GM18909 (cell line): ENCODE data around the gene COPS7A.

Experiments used
- ATAC-seq: cut with Tn5 transposase; IDR thresholded peaks from one replicate; pipeline ENCODE4 v1.9.1; 2021; ENCODE audit warnings: mild to moderate bottlenecking; ENCODE audit not compliant: unreplicated experiment, poor library complexity

Gene COPS7A, protein sequence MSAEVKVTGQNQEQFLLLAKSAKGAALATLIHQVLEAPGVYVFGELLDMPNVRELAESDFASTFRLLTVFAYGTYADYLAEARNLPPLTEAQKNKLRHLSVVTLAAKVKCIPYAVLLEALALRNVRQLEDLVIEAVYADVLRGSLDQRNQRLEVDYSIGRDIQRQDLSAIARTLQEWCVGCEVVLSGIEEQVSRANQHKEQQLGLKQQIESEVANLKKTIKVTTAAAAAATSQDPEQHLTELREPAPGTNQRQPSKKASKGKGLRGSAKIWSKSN

GRCh38 chr12:6723607-6724408 lies at the start of gene COPS7A:
TSS of gene COPS7A (plus strand) at chr12:6724046. CDS start at chr12:6724657, 611 bp downstream.
- peak; percentile 94 for ATAC-seq

DNA sequence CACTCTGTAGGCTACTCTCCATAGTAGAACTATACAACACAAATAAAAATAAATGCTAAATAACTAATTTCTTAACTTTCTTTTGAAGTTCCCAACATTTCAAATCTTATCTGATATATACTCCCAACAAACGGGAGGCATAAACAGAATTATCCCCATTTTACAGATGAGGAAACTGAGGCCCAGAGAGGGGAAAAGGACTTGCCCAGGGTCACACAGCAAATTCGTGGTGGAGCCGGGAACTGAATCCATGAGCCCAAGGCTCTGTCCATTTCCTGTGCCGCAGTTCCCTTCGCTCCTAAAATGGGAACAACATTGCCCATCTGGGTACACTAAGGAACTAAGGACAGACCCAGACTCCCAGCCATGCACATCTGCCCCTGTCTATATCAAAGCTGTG lies 46.9 kb upstream of the COPS7A start:
- no peak for ATAC-seq

DNA sequence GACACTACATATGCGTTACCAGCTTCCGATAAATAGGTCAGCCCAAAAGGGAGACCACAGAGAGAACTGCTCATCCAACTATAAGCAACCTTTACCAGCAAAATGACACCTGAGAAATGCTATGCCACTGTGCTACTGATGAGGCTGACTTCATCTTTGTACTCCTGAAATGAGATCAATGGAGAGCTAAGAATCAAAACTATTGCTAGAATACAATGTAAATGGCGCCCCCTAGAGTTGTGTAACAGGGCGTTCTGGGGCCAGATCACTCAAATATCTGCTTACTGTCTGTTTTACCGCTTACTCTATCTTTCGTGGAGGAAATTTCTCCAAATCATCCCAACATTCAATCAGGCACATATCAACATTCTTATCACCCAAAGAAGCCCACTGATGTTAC lies 39.2 kb upstream of the COPS7A start:
- ATAC-seq, result no peak

DNA sequence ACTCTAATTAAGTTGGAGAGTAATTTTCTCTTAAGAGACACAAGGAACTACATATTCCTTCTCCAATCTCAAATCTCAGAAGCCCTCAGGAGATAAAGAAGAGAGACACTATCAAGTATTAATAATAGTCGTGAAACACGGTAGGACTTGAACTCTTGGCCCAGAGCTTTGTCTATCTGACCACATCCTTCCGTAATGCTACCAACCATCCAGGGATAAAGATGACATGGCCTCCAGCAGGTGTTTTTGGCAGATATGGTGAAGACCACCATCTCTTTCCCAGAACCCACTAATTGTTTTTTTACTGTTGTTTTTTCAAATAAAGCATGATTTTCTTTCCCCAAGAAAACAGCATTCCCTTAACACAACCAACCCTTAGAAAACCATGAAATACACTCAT lies 38.0 kb upstream of the COPS7A start:
- ATAC-seq, result no peak

DNA sequence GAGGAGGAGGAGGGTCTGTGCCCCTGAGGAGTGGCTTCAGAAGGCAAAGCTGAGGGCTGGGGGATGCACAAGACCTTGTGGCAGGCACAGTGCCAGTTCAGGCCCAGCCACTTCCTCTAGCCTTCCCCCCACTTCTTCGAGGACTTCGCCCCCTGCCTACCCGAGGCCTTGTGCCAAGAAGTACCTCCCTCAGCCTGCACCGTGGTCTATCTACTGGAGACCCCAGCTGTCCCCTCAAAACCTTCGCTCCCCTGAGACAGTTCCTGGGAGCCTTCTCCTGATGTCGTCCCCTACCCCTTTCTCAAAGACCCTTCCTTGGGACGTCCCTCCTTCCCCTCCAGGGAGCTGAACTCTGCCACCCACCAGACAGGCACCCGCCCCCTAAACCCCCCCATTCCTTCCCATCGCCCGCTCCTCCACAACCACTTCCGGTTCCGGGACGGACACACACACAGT lies 35.3 kb upstream of the COPS7A start:
- peak; percentile 14 for ATAC-seq

- ATAC-seq, result peak; percentile 80
These were observed 34.6 kb upstream of the COPS7A start, which contains the start of gene ZNF384 for GRCh38 chr12:6688999-6689882. TSS of gene ZNF384 (minus strand) at chr12:6689375. CDS start at chr12:6679520, 9,855 bp downstream.

GRCh38 chr12:6691473-6691872 lies 32.4 kb upstream of the COPS7A start:
- no peak for ATAC-seq

GRCh38 chr12:6692888-6693287 lies 31.0 kb upstream of the COPS7A start:
- no peak for ATAC-seq

DNA sequence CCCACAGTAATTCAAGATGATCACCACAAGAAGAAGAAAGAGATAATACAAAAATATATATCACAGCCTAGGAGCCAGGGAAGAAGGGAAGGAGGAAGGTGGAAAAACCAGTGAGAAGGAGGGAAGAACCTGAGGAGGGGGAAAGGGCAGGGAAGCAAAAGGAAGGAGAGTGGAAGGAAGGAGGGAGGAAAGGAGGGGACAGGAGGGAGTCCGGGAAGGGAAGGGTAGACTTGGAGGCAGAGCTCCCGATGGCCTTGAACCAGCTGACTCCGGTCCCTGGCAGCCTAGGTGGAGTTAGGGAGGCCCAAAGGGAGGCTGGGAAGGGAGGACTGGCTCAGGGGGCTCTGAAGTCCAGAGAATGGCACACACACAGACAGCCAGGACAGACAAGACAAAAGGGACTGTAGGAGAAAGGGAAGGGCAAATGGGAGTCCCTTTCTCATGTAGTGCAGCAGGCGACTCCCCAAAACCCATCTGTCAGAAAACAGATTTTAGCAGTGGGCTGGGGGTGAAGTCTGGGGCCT lies 30.0 kb upstream of the COPS7A start:
- ATAC-seq, result no peak

DNA sequence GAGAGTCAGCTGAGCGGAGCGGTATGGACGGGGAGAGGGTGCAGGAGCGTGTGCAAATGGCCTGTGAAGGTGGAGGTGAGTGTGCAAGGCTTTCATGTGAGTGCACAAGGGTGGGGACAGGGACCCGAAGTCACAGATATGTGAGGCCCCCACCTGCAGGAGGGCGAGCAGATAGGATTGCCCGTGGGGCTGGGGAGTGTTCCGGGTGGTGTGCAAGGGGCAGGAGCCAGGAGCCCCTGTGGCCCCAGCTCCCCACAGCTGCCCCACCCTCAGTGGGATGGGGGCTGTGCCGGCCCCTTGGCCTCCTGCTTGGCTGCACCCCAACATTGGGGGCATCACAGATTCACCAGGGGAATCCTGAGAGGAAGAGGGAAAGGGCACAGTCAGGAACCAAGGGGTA lies 29.1 kb upstream of the COPS7A start:
- ATAC-seq, result no peak

- no peak for ATAC-seq
These were observed 28.4 kb upstream of the COPS7A start for GRCh38 chr12:6695313-6696045.

DNA sequence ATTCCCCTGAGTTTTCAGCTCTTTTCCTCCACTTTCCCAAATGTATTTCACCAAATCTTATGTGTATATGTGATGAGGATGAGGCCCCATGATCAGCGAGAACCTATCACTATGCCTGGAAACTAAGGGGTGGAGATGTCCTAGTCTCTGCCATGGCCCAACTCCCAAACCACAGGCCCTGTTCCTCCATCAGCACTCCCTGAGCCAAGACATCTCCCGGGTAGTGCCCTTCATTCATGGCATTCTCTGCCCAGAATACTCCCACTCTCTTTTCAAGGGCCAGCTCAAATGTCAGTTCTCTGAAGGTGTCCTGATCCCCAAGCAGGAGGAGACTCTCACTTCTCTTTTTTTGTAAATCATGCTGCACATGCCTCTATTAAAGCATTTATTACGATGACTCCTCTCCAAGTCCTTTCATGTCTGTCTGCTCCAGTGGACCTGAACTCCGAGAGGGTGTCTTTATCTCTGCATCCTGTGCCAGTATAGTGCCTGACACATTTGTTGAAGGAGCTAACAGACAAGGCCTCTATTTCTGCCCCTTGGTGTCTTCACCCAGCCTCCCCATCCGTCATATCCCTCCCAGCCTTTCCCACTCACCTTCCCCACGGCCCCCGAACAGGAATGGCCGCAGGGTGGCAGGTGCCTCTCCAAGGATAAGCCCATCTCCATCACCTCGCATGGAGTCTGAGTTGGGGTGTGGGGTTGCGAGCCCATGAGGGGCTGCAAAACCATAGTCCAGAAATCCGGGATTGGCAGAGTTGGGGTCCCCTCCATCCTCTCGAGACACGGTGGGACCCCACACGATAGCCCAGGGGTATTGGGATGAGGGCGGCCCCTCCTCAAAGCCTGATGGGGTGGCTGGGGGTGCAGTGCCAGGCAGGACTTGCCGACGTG lies 26.9 kb upstream of the COPS7A start:
- ATAC-seq, result no peak

DNA sequence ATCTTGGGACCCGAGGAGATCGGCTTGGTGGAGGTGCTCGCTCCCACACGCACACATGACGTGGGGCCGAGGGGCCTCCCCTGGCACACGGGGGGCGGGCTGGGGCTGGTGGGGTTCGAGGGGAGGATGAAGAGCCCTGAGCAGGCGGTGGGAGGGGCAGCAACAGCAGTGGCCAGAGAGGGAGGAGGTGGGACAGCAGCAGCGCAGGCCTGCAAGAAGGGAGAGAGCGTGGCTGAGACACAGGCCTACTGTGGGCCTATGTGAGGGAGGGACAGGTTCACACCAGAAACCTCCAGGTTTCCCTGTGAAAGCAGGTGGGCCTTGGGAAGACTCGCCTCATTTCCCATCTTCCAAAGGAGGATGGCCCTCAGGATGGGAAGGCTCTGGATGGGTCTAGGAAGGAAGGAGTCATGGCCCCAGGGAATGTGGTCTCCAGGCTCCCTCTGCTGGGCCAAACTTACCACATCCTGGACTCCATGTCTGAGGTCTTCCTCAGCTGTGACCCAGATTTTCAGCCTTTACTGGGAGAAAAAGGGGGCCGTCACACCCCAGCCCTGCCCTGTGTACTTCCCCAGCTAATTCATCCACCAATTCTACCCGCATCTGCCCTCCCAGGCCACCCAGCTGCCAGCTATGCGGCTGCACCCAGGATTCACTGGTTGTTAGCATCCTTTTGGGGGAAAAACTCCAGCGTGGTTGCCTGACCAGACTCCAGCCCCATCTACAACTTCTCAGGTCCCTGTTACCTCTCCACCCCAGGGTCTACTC lies 26.1 kb upstream of the COPS7A start:
- ATAC-seq, result no peak

- ATAC-seq, result no peak
These were observed 25.3 kb upstream of the COPS7A start for GRCh38 chr12:6698352-6699046.

DNA sequence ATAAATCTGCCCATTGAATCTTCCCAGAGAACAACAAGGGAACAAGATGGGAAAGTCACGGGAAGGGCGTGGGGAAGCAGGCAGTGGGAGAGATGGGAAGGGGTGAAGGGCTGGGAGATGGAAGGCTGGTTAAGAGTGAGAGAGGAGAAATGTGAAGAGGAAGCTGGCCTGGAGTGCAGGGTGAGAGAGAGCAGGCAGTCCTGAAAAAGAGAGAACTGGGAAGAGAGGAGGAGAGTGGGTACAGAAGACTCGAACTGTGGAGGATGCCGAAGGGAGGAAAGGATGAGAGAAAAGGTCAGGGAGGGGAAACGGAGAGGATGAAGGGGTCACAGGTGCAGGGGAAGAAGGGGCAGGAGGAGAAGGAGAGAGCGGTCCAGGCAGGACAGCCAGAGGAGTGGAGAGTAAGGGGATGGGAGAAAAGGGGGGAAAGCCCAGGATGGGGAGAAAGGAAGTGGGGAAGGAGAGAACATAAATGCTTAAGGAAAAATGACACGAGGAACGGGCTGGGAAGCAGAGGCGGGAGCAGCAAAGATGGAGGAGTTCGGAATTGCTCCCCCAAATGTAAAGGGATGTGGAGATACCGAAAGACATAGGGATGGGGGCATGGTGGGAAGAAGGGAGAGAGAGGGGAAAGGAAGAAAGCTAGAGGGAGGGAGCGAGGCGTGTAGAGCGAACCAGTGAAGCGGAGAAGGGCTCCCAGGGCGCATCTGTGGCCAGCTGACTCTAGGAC lies 24.4 kb upstream of the COPS7A start:
- ATAC-seq, result no peak

DNA sequence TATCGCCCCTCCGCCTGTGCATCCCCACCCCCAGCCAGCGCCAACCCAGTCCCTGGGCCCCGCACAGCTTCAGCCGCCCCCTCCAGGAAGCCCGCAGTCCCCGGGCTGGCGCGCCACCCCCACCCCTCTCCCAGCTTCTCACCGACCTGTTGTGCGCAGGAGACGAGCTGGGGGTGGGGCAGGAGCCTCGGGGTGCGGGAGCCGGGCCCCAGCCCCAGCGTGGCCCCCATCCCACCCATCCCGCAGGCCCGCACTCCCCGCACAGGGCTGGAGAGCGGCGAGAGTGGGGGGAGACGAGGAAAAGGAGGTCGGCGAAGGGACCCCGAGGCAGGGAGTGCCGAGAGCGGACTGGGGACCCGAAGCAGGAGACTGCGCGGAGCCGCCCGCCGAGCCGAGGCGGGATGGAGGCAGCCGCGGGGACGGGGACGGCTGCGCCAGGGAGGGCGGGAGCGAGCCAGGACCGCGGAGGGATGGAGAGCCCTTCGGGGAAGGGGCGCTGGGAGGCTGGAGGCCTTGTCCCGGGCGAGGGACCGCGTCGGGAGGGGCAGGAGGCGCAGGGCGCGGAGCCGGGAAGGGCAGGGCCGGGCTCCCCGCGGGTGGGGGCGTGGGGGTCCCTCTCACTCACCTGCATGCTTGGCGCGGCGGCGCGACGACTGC lies 23.7 kb upstream of the COPS7A start:
- ATAC-seq, result no peak
